Measurements from ENCODE around the gene KIAA1549. TPM values are rescaled to one million over a fixed set of nuclear protein-coding genes. Genes with fewer than 3 reads are reported as not detected.
"Not testable (repeated sequence)": the region's sequence is repeated elsewhere in the genome, so short reads cannot be mapped to it uniquely, and the experiment has no call there.

KIAA1549 gene
- total and polyA plus RNA-seq, 2 donors (not counting 1 experiment from before 2014, with no cell fraction given), result under 0.01 to 0.52 TPM

DNA sequence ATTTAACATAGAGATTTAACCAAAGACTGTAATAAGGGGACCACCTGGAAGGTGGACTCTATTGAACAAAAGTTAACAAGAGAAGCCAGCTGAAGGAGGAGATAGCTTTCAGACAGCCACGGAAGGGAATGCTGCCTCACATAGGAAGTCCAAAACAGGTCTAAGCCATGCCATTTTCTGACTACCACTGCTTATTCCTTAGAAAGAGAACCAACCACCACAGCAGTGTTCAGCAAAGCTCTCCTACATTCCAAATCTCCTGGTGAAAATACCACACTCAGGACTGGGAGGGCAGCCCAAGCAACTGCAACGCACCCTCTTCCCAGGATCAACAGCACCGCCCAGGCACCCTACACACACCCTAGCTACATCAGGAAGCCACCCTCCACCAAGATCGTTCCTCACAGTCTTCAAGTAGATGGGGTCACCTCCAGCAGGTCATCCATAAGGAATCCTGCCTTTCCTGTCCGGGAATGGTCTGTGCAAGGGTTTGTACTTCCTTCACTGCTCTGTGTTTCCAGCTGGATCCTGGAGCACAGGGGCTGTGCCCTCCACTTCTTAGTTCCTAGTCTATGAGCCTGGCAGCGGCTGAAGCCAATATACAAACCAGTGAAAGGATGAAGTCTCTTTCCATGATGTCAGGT is 2.5 kb downstream of the KIAA1549 start:
- Histone ChIP-seq H4K20me1 (ENCODE audit: control insufficient read depth, insufficient read depth, low read length, poor library complexity, severe bottlenecking) (no peaks in the 10 kb centered on the region), H3K4me1 (ENCODE audit: control insufficient read depth in 2 of 2, insufficient read depth in 2 of 2, low read length in 2 of 2) (peaks cover 12 to 17% of the 10 kb centered on the region in 2 donors), H2AFZ (ENCODE audit: insufficient read depth, low read depth, low read length, poor library complexity, severe bottlenecking) (no peak overlapping the region), H3K4me3 (ENCODE audit: control extremely low read depth in 1 of 5, extremely low read depth in 1 of 5, insufficient read depth in 1 of 5, low read depth in 2 of 5, low read length in 4 of 5) (no peak overlapping the region), H3K27ac (ENCODE audit: low read length in 2 of 2) (no peak overlapping the region), H3K79me2 (ENCODE audit: control insufficient read depth, insufficient read depth, low read length) (no peaks in the 10 kb centered on the region), H3K9me3 (ENCODE audit: control extremely low read depth in 1 of 3, control insufficient read depth in 2 of 3, insufficient read depth in 1 of 3, low read length in 2 of 3) (peaks cover 0 to 7% (median 0%) of the 10 kb centered on the region in 3 donors), H3K27me3 (replicated peaks in 1 of 4; ENCODE audit: control extremely low read depth in 1 of 4, control insufficient read depth in 3 of 4, insufficient read depth in 4 of 4, low read length in 3 of 4) (peaks cover 0 to 44% (median 28%) of the 10 kb centered on the region in 4 experiments), H3K4me2 (replicated peaks; ENCODE audit: low read depth, low read length, poor library complexity, severe bottlenecking) (no peak overlapping the region), H3K36me3 (replicated peaks in 1 of 2; ENCODE audit: control extremely low read depth in 1 of 2, control insufficient read depth in 1 of 2, extremely low read depth in 1 of 2, insufficient read depth in 2 of 2, low read length in 1 of 2) (no peaks in the 10 kb centered on the region), H3K9ac (ENCODE audit: low read length) (no peak overlapping the region)
- H3K9me3 Mint-ChIP-seq (ENCODE audit: insufficient read depth), result no peaks in the 10 kb centered on the region
- ATAC-seq (ENCODE audit: low read depth), result no peak
- DNase-seq, result no peak
- CTCF ChIA-PET, result interaction anchor here (0.5 to 0.8 kb wide), 3 partner anchors 21 to 75 kb away, joined by 3 read pairs; no protein-coding TSS in a partner anchor
- POLR2A ChIA-PET, result no interaction called here
- no peak for TF ChIP-seq EZH2 (IDR thresholded peaks at IDR 0.05; ENCODE audit: borderline replicate concordance, insufficient read depth, low read depth, low read length, poor library complexity, severe bottlenecking)
- TF ChIP-seq, protein P1, sequence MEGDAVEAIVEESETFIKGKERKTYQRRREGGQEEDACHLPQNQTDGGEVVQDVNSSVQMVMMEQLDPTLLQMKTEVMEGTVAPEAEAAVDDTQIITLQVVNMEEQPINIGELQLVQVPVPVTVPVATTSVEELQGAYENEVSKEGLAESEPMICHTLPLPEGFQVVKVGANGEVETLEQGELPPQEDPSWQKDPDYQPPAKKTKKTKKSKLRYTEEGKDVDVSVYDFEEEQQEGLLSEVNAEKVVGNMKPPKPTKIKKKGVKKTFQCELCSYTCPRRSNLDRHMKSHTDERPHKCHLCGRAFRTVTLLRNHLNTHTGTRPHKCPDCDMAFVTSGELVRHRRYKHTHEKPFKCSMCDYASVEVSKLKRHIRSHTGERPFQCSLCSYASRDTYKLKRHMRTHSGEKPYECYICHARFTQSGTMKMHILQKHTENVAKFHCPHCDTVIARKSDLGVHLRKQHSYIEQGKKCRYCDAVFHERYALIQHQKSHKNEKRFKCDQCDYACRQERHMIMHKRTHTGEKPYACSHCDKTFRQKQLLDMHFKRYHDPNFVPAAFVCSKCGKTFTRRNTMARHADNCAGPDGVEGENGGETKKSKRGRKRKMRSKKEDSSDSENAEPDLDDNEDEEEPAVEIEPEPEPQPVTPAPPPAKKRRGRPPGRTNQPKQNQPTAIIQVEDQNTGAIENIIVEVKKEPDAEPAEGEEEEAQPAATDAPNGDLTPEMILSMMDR (IDR thresholded peaks at IDR 0.05), result no peak
- H3K27ac Mint-ChIP-seq, result no peak overlapping the region
- intact Hi-C loops (cut with micrococcal nuclease), result no loop called here
- peaks cover 55% of the 10 kb centered on the region for H3K27me3 Mint-ChIP-seq
- WGBS (ENCODE audit: insufficient coverage), result 83% methylated on average over 5 of the region's 6 CpGs
- peaks cover 14% of the 10 kb centered on the region for H3K4me1 Mint-ChIP-seq
- no peak overlapping the region for H3K4me3 Mint-ChIP-seq

DNA sequence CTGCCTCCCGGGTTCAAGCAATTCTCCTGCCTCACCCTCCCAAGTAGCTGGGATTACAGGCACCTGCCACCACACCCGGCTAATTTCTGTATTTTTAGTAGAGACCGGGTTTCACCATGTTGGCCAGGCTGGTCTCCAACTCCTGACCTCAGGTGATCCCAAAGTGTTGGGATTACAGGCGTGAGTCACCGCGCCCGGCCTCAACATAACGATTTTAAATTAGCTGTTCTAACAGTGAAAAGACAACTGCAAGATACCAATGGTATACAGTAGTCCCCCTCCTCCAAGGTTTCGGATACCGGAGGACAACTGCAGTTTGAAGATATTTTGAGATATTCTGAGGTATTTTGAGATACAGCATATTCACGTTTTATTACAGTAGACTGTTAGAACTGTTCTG is 5.0 kb downstream of the KIAA1549 start:
- peaks cover 58% of the 10 kb centered on the region for H3K27me3 Mint-ChIP-seq
- POLR2A ChIA-PET, result not testable (repeated sequence)

More for the DNA sequence above, 5.0 kb downstream of the KIAA1549 start:
- ATAC-seq (ENCODE audit: low read depth); H3K9me3 ChIP-seq (ENCODE audit: control extremely low read depth in 1 of 3, control insufficient read depth in 2 of 3, insufficient read depth in 1 of 3, low read length in 2 of 3); H3K4me3 Mint-ChIP-seq; H3K4me2 ChIP-seq (replicated peaks; ENCODE audit: low read depth, low read length, poor library complexity, severe bottlenecking); DNase-seq; H3K4me3 ChIP-seq (ENCODE audit: control extremely low read depth in 1 of 5, extremely low read depth in 1 of 5, insufficient read depth in 1 of 5, low read depth in 2 of 5, low read length in 4 of 5); H3K79me2 ChIP-seq (ENCODE audit: control insufficient read depth, insufficient read depth, low read length); H3K4me1 Mint-ChIP-seq; H3K9me3 Mint-ChIP-seq (ENCODE audit: insufficient read depth); H3K27ac Mint-ChIP-seq; H2AFZ ChIP-seq (ENCODE audit: insufficient read depth, low read depth, low read length, poor library complexity, severe bottlenecking); intact Hi-C loops (cut with micrococcal nuclease); H3K27ac ChIP-seq (ENCODE audit: low read length in 2 of 2); H3K36me3 ChIP-seq (replicated peaks in 1 of 2; ENCODE audit: control extremely low read depth in 1 of 2, control insufficient read depth in 1 of 2, extremely low read depth in 1 of 2, insufficient read depth in 2 of 2, low read length in 1 of 2); H4K20me1 ChIP-seq (ENCODE audit: control insufficient read depth, insufficient read depth, low read length, poor library complexity, severe bottlenecking); H3K9ac ChIP-seq (ENCODE audit: low read length): not testable (repeated sequence)
- peaks cover 0 to 29% (median 26%) of the 10 kb centered on the region in 4 experiments for H3K27me3 ChIP-seq (replicated peaks in 1 of 4; ENCODE audit: control extremely low read depth in 1 of 4, control insufficient read depth in 3 of 4, insufficient read depth in 4 of 4, low read length in 3 of 4)
- 91% methylated on average over 3 of the region's 11 CpGs for WGBS (ENCODE audit: insufficient coverage)
- H3K4me1 ChIP-seq (ENCODE audit: control insufficient read depth in 2 of 2, insufficient read depth in 2 of 2, low read length in 2 of 2), result peaks cover 7 to 12% of the 10 kb centered on the region in 2 donors
- CTCF ChIA-PET, result interaction anchor here (1.8 kb wide), 1 partner anchor 9 kb away, joined by 6 read pairs; no protein-coding TSS in a partner anchor

Measured in B cell (primary cell).